GM12872 (cell line): ENCODE data around the gene IRF5.
A peak's percentile ranks its signal among the peaks of the same experiment; 100 is the strongest.

Experiments used
- CTCF ChIP-seq: IDR thresholded peaks from 3 replicates; pipeline ENCODE4 v1.5.1; 2011; ENCODE audit warnings: low read depth, mild to moderate bottlenecking, low read length, moderate library complexity; ENCODE audit not compliant: insufficient read depth

Gene IRF5

DNA sequence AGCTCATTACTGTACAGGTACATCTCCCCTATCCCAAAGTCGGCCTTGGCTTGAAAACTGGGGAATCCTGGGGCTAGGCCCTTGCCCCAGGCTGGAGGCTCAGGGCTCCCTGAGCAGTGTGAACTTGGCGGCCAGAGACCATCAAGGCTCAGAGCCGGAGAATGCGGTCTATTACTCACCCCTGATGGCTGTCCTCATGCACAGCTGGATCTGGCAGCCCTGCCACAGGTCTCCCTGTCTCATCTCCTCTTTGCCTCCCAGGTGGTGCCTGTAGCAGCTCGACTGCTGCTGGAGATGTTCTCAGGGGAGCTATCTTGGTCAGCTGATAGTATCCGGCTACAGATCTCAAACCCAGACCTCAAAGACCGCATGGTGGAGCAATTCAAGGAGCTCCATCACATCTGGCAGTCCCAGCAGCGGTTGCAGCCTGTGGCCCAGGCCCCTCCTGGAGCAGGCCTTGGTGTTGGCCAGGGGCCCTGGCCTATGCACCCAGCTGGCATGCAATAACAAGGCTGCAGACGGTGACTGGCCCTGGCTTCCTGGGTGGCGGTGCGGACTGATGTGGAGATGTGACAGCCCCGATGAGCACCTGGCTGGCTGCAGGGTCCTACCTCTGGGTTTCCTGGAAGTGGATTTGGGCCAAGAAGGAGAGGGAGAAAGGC is 10.7 kb downstream of the IRF5 start:
- TF ChIP-seq CTCF: no peak

GRCh38 chr7:128948976-128949760 is 11.4 kb downstream of the IRF5 start:
- no peak for TF ChIP-seq CTCF

- no peak for TF ChIP-seq CTCF
These were observed 13.6 kb downstream of the IRF5 start for GRCh38 chr7:128951296-128951695.

DNA sequence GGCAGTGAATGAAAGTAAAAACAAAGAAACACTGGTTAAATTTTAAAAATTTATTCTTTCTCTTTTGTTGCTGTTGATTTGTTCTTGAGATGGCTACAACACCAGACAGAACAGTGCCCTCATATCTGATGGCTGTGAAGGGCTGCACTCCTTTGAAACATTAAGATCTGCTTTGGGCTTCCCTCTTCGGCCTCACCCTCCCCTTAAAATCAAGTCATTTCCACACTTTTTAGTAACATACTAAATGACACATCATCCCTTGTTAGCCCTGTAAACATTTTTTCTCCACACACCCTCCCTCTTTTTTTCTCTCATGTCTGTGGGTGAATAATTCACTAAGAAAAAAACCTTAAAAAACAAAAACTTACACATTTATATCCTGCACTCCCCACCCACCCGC is 16.4 kb downstream of the IRF5 start:
- no peak for TF ChIP-seq CTCF

GRCh38 chr7:128954830-128955802 is 17.4 kb downstream of the IRF5 start:
- TF ChIP-seq CTCF: peak; percentile 13; the same call in 1 of the 3 replicates

DNA sequence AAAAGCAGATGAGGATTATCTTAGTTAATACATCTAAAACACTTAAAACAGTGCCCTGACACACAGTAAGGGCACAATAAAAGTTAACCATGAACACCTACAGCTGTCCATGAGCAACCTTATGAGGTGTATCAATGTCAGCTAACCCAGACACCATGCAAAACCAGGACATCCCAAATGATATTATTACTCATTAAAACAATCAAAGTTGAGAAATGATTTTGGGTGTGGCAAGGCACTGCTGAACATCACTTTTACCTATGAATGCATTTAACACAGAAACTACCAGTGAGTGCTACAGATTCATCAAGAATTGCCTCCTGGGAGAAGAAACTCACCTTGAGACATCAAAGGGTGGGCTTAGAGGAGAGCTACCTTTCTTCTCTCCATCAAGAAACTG is 18.3 kb downstream of the IRF5 start:
- no peak for TF ChIP-seq CTCF

- TF ChIP-seq CTCF: no peak
These were observed 21.6 kb downstream of the IRF5 start for GRCh38 chr7:128959296-128959695.
